Measurements from ENCODE around the gene RAB2B.
A peak's percentile ranks its signal among the peaks of the same experiment; 100 is the strongest.
"Not testable (repeated sequence)": the region's sequence is repeated elsewhere in the genome, so short reads cannot be mapped to it uniquely, and the experiment has no call there.

The RAB2B gene

GRCh38 chr14:21475767-21476522 is 814 bp downstream of the RAB2B start:
- no peak for TF ChIP-seq ZNF274 (IDR thresholded peaks at IDR 0.05; ENCODE audit: low read depth, low read length)
- TF ChIP-seq YY1 (IDR thresholded peaks at IDR 0.05; ENCODE audit: insufficient read depth, insufficient read length), result no peak
- no peak for TF ChIP-seq SUZ12 (IDR thresholded peaks at IDR 0.05; ENCODE audit: extremely low read depth, insufficient read depth, insufficient read length)
- peak overlapping the region; percentile 79 for H3K4me3 ChIP-seq (ENCODE audit: insufficient read length, low read depth)
- no peaks in the 10 kb centered on the region for H3K9me3 ChIP-seq (ENCODE audit: insufficient read depth, low read length)
- no peaks in the 10 kb centered on the region for H3K27me3 ChIP-seq (ENCODE audit: insufficient read depth, insufficient read length)
- no peak for DNase-seq (ENCODE audit: low read depth, low spot score)
- peak overlapping the region; percentile 85 for H3K9ac ChIP-seq (ENCODE audit: insufficient read length, low read depth)
- peaks cover 19% of the 10 kb centered on the region for H3K36me3 ChIP-seq (ENCODE audit: insufficient read depth, insufficient read length, low read length)
- H3K4me1 ChIP-seq (ENCODE audit: insufficient read depth, insufficient read length), result no peaks in the 10 kb centered on the region

GRCh38 chr14:21467616-21468015 is 9.1 kb downstream of the RAB2B start:
- Histone ChIP-seq H3K9ac (ENCODE audit: insufficient read length, low read depth) (no peak overlapping the region), H3K4me1 (ENCODE audit: insufficient read depth, insufficient read length) (no peaks in the 10 kb centered on the region), H3K27me3 (ENCODE audit: insufficient read depth, insufficient read length) (no peaks in the 10 kb centered on the region), H3K4me3 (ENCODE audit: insufficient read length, low read depth) (no peak overlapping the region), H3K9me3 (ENCODE audit: insufficient read depth, low read length) (no peaks in the 10 kb centered on the region), H3K36me3 (ENCODE audit: insufficient read depth, insufficient read length, low read length) (peaks cover 36% of the 10 kb centered on the region)
- DNase-seq (ENCODE audit: low read depth, low spot score), result no peak
- no peak for TF ChIP-seq ZNF274 (IDR thresholded peaks at IDR 0.05; ENCODE audit: low read depth, low read length)
- TF ChIP-seq YY1 (IDR thresholded peaks at IDR 0.05; ENCODE audit: insufficient read depth, insufficient read length), result no peak
- no peak for TF ChIP-seq SUZ12 (IDR thresholded peaks at IDR 0.05; ENCODE audit: extremely low read depth, insufficient read depth, insufficient read length)

- no peak for TF ChIP-seq ZNF274 (IDR thresholded peaks at IDR 0.05; ENCODE audit: low read depth, low read length)
- TF ChIP-seq SUZ12 (IDR thresholded peaks at IDR 0.05; ENCODE audit: extremely low read depth, insufficient read depth, insufficient read length), result no peak
- peak; percentile 49 for TF ChIP-seq YY1 (IDR thresholded peaks at IDR 0.05; ENCODE audit: insufficient read depth, insufficient read length)
- peaks cover 28% of the 10 kb centered on the region for H3K36me3 ChIP-seq (ENCODE audit: insufficient read depth, insufficient read length, low read length)
- H3K27me3 ChIP-seq (ENCODE audit: insufficient read depth, insufficient read length), result no peaks in the 10 kb centered on the region
- H3K4me3 ChIP-seq (ENCODE audit: insufficient read length, low read depth), result peak within 1 kb of the TSS; percentile 76
- no peaks in the 10 kb centered on the region for H3K4me1 ChIP-seq (ENCODE audit: insufficient read depth, insufficient read length)
- peak within 1 kb of the TSS; percentile 91 for H3K9ac ChIP-seq (ENCODE audit: insufficient read length, low read depth)
- H3K9me3 ChIP-seq (ENCODE audit: insufficient read depth, low read length), result no peaks in the 10 kb centered on the region
- DNase-seq (ENCODE audit: low read depth, low spot score), result peak; percentile 95
Measured at GRCh38 chr14:21455912-21456667, 20.7 kb downstream of the RAB2B start, which contains the start of gene CHD8. CHD8 (minus strand) TSS chr14:21456123; CDS start chr14:21431643, 24,480 bp downstream.

- no peak for DNase-seq (ENCODE audit: low read depth, low spot score)
- H3K9me3 ChIP-seq (ENCODE audit: insufficient read depth, low read length), result no peaks in the 10 kb centered on the region
- no peaks in the 10 kb centered on the region for H3K27me3 ChIP-seq (ENCODE audit: insufficient read depth, insufficient read length)
- peaks cover 23% of the 10 kb centered on the region for H3K36me3 ChIP-seq (ENCODE audit: insufficient read depth, insufficient read length, low read length)
- H3K4me1 ChIP-seq (ENCODE audit: insufficient read depth, insufficient read length), result no peaks in the 10 kb centered on the region
- TF ChIP-seq YY1 (IDR thresholded peaks at IDR 0.05; ENCODE audit: insufficient read depth, insufficient read length) (no peak), SUZ12 (IDR thresholded peaks at IDR 0.05; ENCODE audit: extremely low read depth, insufficient read depth, insufficient read length) (no peak), ZNF274 (IDR thresholded peaks at IDR 0.05; ENCODE audit: low read depth, low read length) (no peak)
- peak overlapping the region; percentile 76 for H3K4me3 ChIP-seq (ENCODE audit: insufficient read length, low read depth)
- peak overlapping the region; percentile 91 for H3K9ac ChIP-seq (ENCODE audit: insufficient read length, low read depth)
Measured at GRCh38 chr14:21455592-21455911, 21.2 kb downstream of the RAB2B start.

GRCh38 chr14:21454843-21455544 is 21.8 kb downstream of the RAB2B start:
- TF ChIP-seq ZNF274 (IDR thresholded peaks at IDR 0.05; ENCODE audit: low read depth, low read length), result no peak
- no peak for TF ChIP-seq SUZ12 (IDR thresholded peaks at IDR 0.05; ENCODE audit: extremely low read depth, insufficient read depth, insufficient read length)
- TF ChIP-seq YY1 (IDR thresholded peaks at IDR 0.05; ENCODE audit: insufficient read depth, insufficient read length), result no peak
- H3K4me3 ChIP-seq (ENCODE audit: insufficient read length, low read depth), result peak overlapping the region; percentile 76
- no peaks in the 10 kb centered on the region for H3K4me1 ChIP-seq (ENCODE audit: insufficient read depth, insufficient read length)
- DNase-seq (ENCODE audit: low read depth, low spot score), result no peak
- H3K27me3 ChIP-seq (ENCODE audit: insufficient read depth, insufficient read length), result no peaks in the 10 kb centered on the region
- H3K36me3 ChIP-seq (ENCODE audit: insufficient read depth, insufficient read length, low read length), result peaks cover 21% of the 10 kb centered on the region
- peak overlapping the region; percentile 91 for H3K9ac ChIP-seq (ENCODE audit: insufficient read length, low read depth)
- H3K9me3 ChIP-seq (ENCODE audit: insufficient read depth, low read length), result no peaks in the 10 kb centered on the region

- H3K9ac ChIP-seq (ENCODE audit: insufficient read length, low read depth), result no peak overlapping the region
- no peaks in the 10 kb centered on the region for H3K4me1 ChIP-seq (ENCODE audit: insufficient read depth, insufficient read length)
- H3K36me3 ChIP-seq (ENCODE audit: insufficient read depth, insufficient read length, low read length), result peaks cover 12% of the 10 kb centered on the region
- no peak for DNase-seq (ENCODE audit: low read depth, low spot score)
- no peaks in the 10 kb centered on the region for H3K27me3 ChIP-seq (ENCODE audit: insufficient read depth, insufficient read length)
- H3K4me3 ChIP-seq (ENCODE audit: insufficient read length, low read depth), result no peak overlapping the region
- H3K9me3 ChIP-seq (ENCODE audit: insufficient read depth, low read length), result no peaks in the 10 kb centered on the region
- no peak for TF ChIP-seq YY1 (IDR thresholded peaks at IDR 0.05; ENCODE audit: insufficient read depth, insufficient read length)
- no peak for TF ChIP-seq SUZ12 (IDR thresholded peaks at IDR 0.05; ENCODE audit: extremely low read depth, insufficient read depth, insufficient read length)
- no peak for TF ChIP-seq ZNF274 (IDR thresholded peaks at IDR 0.05; ENCODE audit: low read depth, low read length)
Measured at GRCh38 chr14:21449899-21450216, 26.9 kb downstream of the RAB2B start.

GRCh38 chr14:21442657-21443056 is 34.1 kb downstream of the RAB2B start:
- H3K27me3 ChIP-seq (ENCODE audit: insufficient read depth, insufficient read length); H3K4me3 ChIP-seq (ENCODE audit: insufficient read length, low read depth); H3K4me1 ChIP-seq (ENCODE audit: insufficient read depth, insufficient read length); DNase-seq (ENCODE audit: low read depth, low spot score); H3K9ac ChIP-seq (ENCODE audit: insufficient read length, low read depth); H3K36me3 ChIP-seq (ENCODE audit: insufficient read depth, insufficient read length, low read length); H3K9me3 ChIP-seq (ENCODE audit: insufficient read depth, low read length): not testable (repeated sequence)
